GM19397 (cell line): ENCODE data around the gene SCN2B.

Experiments used
- ATAC-seq: cut with Tn5 transposase; IDR thresholded peaks from one replicate; pipeline ENCODE4 v1.9.1; 2021; ENCODE audit warnings: mild to moderate bottlenecking, moderate library complexity; ENCODE audit not compliant: unreplicated experiment

The SCN2B gene, protein sequence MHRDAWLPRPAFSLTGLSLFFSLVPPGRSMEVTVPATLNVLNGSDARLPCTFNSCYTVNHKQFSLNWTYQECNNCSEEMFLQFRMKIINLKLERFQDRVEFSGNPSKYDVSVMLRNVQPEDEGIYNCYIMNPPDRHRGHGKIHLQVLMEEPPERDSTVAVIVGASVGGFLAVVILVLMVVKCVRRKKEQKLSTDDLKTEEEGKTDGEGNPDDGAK

GRCh38 chr11:118175993-118176777 is at the start of gene SCN2B:
SCN2B (minus strand) TSS chr11:118176639; CDS start chr11:118176431, 208 bp downstream.
- no peak for ATAC-seq

DNA sequence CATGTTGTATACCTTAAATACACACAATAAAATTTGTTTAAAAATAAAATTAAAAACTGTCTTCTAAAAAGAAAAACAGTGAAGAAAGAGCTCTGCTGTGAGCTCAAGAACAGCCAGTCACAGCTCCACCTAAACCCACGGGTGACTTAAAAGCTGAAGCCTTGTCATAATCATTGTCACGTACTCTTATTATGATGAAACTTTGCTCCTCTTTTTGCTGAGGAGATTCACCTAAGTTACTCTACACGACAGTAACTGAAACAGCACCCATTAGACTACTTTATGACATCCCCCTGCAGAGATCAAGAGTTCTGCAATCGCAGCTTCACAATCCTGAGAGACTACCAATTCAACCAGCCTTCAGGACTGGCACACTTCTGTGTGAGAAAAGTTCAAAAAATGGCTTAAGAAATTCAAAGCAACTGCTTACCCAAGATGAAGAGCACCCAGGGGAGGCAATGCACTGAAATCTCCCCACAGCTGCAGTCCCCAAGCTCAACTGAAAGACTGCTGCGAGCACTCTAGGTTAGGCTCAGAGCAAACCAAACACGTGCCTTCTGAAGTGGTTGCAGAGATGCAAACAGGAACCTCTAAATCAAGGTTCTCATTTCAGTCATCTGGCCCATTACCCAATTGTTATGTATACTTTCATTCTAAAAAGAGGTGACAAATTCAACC is 48.2 kb upstream of the SCN2B start, which contains the start of gene JAML:
TSS of gene JAML (minus strand) at position 501 of the 678 bp plus-strand sequence. CDS start 10,145 bp downstream, outside the sequence.
- ATAC-seq: no peak

DNA sequence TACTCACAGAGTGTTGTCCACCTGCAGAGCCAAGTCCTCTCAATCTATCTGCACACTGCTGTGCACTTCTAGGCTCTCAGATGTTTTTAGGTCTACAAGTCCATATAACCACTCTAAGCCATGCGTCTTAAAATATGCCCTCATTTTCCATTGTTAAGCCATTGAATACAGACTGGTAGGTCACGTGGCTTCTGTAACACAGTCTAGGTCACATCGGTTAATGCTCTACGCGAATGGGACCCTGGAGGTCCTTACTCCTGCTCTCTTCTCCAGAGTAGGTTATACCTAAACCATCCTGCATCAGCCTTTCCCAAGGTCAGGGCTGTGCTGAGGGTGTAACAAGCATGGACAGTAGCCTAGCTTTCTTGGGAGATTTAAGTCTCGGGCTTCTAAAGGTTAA is 47.6 kb upstream of the SCN2B start:
- ATAC-seq: no peak

DNA sequence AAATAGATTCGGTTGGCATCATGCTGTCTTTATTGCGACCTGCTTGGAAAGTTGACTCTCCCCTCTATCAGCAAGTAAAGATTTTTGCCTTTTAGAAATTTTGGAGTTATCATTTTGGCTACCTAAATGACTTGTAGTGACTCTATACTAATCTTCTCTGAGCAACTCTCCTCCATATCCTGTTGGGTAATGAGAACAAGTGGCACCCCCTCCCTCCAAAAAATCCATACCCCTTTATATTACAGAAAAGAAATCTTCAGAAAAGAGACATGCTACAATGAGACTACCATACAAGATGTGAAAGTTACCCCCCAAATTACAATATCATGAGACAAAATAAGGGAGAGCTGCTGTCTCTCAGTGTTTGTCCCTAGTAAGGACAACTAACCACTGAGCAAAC is 47.1 kb upstream of the SCN2B start:
- ATAC-seq: no peak

GRCh38 chr11:118222437-118222836 is 46.0 kb upstream of the SCN2B start:
- no peak for ATAC-seq

- ATAC-seq: no peak
Observed at GRCh38 chr11:118221419-118221818, 45.0 kb upstream of the SCN2B start.

DNA sequence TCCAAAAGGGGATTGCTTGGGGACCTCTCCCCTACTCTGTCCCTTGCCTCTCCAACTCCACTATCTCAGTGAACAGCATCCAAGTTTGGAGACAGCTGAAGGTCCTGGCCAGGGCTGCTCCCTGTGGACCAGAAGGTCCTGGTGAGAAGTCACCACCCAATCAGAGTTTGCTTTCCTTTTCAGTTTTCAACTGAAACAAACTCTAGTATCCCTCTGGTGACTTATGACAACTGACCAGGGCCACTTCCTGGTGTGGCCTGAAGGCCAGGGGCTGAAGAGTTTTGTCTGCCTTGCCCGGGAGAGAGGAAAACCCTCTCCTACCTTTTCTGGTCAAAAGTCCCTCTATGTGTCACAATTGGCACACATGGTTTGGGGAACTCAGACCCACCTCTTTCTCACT is 43.3 kb upstream of the SCN2B start:
- ATAC-seq: no peak

DNA sequence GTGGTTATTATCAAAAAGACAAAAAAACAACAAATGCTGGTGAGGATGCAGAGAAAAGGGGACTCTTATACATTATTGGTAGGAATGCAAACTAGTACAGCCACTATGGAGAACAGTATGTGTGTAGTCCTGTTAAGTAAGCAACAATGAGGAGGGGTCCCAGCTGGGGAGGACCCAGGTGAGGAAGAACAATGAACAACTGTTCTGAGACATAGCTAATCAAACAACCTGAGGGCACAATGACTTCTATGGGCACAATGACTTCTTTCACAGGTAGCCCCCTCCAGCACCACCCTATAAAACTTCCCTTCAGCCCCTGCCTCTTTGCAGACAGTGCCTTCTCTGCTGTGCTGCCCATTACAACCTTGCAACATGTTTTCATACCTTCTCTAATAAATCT is 42.8 kb upstream of the SCN2B start:
- ATAC-seq: no peak

DNA sequence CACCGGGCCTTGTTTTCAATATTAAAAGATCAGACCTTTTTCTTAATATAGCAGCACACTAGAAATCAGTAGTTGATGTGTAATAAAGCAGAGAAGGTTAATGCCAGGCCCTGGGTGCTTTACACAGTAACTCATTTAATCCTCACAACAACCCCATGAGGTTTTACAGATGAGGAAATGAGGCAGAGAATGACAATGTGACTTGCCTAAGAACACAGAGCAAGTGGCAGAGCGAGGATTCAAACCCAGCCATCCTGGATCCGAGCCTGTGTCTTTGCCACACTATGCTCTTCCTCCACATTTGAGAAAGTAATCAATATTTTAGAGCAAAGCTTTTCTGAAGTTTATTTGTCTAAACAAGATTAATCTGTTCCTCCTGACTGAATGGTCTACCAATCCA is 41.1 kb upstream of the SCN2B start:
- no peak for ATAC-seq

DNA sequence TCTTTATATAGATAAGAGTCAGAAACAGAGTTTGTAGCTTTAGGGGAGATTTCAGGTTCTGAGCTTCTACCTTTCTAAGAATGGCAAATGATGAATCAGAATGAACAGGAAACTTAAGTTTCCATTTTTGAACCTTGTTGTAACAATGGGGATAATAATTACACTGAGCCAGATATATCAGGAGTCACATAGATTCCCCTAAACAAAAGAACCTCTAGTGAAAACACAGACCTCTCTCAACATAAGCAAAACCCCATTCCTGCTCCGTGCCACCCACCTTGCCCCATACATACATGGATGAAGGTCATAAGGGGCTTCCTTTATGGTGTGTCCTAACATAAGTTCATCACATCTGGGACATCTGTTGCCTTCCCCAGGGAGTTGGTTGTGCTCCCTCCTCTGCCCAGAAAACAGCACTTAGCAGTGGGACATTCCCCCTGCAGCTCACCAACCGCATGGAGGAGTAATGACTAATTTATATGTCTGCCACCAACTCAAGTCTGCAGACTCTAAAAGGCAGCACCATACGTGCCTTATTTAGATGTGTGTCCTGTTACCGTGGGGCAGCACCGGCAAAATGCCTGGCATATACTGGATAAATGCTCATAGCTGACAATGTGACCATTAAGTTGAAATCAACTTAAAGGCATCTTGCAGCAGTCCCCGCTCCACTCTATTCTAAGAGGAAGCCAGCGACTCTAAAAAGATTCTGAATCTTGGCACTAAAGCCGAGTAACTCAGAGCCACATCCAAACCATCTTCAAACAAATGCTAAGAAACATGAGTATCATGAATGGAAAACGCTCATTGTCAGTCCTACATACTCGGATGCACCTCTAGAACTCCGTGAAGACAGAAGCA is 40.4 kb upstream of the SCN2B start:
- no peak for ATAC-seq

DNA sequence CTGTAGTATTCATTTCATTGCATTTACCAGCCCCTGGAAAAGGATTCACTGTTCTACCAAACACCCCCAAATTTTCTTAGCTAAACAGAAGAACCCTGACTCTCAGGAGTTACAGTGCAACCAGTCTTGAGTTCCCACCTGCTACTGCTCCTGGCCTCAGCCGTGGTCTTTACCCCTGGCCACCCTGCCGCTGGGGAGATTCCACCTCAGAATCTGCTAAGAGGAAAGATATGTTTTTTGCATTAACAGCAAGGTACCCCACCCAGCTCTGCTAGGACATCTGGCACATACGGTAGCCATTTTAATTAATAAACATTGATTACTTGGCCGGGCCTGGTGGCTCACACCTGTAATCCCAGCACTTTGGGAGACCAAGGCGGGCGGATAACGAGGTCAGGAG is 39.3 kb upstream of the SCN2B start:
- ATAC-seq: no peak

DNA sequence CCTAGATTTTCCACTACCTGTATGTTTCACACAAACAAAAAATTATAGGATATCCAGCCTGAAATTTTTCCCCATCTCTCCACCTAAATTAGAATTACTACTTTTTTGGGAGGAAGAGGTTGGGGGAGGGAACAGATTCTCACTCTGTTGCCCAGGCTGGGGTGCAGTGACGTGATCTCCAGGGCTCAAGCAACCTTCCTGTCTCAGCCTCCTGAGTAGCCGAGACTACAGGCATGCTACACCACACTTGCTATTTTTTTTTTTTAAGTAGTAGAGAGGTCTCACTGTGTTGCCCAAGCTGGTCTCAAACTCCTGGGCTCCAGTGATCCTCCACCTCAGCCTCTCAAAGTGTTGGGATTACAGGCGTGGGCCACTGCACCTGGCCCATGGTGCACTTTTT is 38.8 kb upstream of the SCN2B start:
- ATAC-seq: no peak

- ATAC-seq: no peak
Observed at GRCh38 chr11:118214210-118214914, 37.9 kb upstream of the SCN2B start.

GRCh38 chr11:118213781-118214180 is 37.3 kb upstream of the SCN2B start:
- no peak for ATAC-seq

GRCh38 chr11:118213201-118213600 is 36.8 kb upstream of the SCN2B start:
- ATAC-seq: no peak

DNA sequence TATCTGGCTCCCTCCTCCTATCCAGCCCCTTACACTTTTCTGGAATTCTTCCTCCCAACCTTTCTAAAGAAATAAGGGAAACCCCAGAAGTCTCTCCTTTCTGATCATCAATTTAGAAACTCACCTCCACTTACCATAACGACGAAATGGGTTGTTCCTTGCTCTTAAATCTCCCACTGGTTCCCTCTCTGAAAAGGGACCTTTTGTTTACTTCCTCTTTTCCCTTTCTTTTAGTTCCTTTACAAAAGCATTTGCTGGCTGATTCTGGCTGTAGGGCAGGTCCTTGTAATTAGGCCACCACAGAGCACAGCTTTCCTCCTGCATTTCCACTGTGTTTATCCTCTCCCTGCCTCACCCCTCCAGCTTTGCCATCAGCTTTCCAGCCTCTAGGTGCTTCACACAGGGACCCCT is 36.3 kb upstream of the SCN2B start:
- ATAC-seq: no peak

GRCh38 chr11:118212131-118212725 is 35.8 kb upstream of the SCN2B start:
- ATAC-seq: no peak

GRCh38 chr11:118211006-118211405 is 34.6 kb upstream of the SCN2B start:
- no peak for ATAC-seq

DNA sequence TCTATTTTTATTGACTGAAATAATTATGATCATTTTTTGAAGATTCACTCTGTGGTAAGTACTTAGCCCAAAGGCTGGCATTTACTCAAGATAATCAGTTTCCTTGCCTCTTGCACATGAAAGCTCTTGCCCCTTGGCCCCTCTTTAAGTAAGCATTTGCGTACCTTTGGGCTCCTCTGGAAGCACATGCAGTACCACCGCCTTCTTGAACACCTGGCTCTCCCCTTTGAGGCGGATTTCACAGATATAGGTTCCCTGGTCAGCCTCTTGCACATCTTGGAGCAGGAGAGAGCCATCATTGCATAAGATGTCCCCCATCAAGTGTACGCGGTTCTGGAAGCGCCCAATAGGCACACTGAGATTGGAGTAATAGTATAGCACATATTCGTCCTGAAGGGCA is 33.9 kb upstream of the SCN2B start:
- ATAC-seq: no peak

- ATAC-seq: no peak
Observed at GRCh38 chr11:118209033-118209432, 32.6 kb upstream of the SCN2B start.
